Karpas-422 (cell line): Measurements from ENCODE around the gene ITPR2. TPM values are rescaled to one million over a fixed set of nuclear protein-coding genes. Genes with fewer than 3 reads are reported as not detected.

Source experiments
- DNase-seq: peaks from one replicate; pipeline ENCODE4 v3.0.0-alpha.2; 2015
- H2AFZ ChIP-seq: fragments of 200-600 bp; sonication (generic); 2 replicates; pipeline ENCODE4 v1.6.1; 2014; ENCODE audit warnings: antibody characterized with exemption, low read length, mixed read lengths
- H3K27ac ChIP-seq: fragments of 200-600 bp; sonication (generic); 2 replicates; pipeline ENCODE4 v1.5.1; 2014; ENCODE audit warnings: mild to moderate bottlenecking, low read length, moderate library complexity
- H3K27me3 ChIP-seq: fragments of 200-600 bp; sonication (generic); 2 replicates; pipeline ENCODE4 v1.6.1; 2014; ENCODE audit warnings: low read length, mixed read lengths
- H3K36me3 ChIP-seq: fragments of 200-600 bp; sonication (generic); 2 replicates; pipeline ENCODE4 v1.6.1; 2014; ENCODE audit warnings: low read length, mixed read lengths; ENCODE audit not compliant: insufficient read depth
- H3K4me1 ChIP-seq: fragments of 200-600 bp; sonication (generic); 2 replicates; pipeline ENCODE4 v1.6.1; 2014; ENCODE audit warnings: mild to moderate bottlenecking, low read length, mixed read lengths
- H3K4me2 ChIP-seq: fragments of 200-600 bp; sonication (generic); 2 replicates; pipeline ENCODE4 v1.6.1; 2014; ENCODE audit warnings: low read length, low read depth, mild to moderate bottlenecking; ENCODE audit not compliant: poor library complexity, severe bottlenecking
- H3K4me3 ChIP-seq: fragments of 200-600 bp; sonication (generic); 2 replicates; pipeline ENCODE4 v1.5.1; 2014; ENCODE audit warnings: mild to moderate bottlenecking, antibody characterized with exemption, low read length, mixed read lengths
- H3K79me2 ChIP-seq: fragments of 200-600 bp; sonication (generic); 2 replicates; pipeline ENCODE4 v1.6.1; 2014; ENCODE audit warnings: mild to moderate bottlenecking, low read length, mixed read lengths
- H3K9ac ChIP-seq: fragments of 200-600 bp; sonication (generic); 2 replicates; pipeline ENCODE4 v1.6.0; 2014; ENCODE audit warnings: low read length
- H3K9me2 ChIP-seq: fragments of 200-600 bp; sonication (generic), shearing (Covaris generic); replicated peaks from 2 replicates; pipeline ENCODE4 v1.6.0; 2014; ENCODE audit warnings: mild to moderate bottlenecking, low read length, moderate library complexity; ENCODE audit not compliant: insufficient read depth
- H3K9me3 ChIP-seq: fragments of 300-700, 200-600 bp; sonication (generic); 2 replicates; pipeline ENCODE4 v1.6.1; 2014; ENCODE audit warnings: low read length, mixed read lengths
- H4K20me1 ChIP-seq: fragments of 200-600 bp; sonication (generic); 2 replicates; pipeline ENCODE4 v1.6.1; 2014; ENCODE audit warnings: mild to moderate bottlenecking, antibody characterized with exemption, low read length, low read depth; ENCODE audit not compliant: insufficient read depth
- total RNA-seq: library from RNA; depleted of rRNA; stranded (reverse); fragments of >200 nt; shearing (Covaris generic); gene quantifications from 2 replicates; pipeline ENCODE4 v1.2.3, GENCODE V29; 2014; ENCODE audit warnings: low replicate concordance

Gene ITPR2
- total RNA-seq, 1 experiment from 2014 or later = 128 TPM

- Histone ChIP-seq H3K9me2 (no peaks in the 10 kb centered on the region), H3K27ac (no peak overlapping the region), H3K4me3 (no peak overlapping the region), H3K27me3 (no peaks in the 10 kb centered on the region), H2AFZ (no peak overlapping the region), H3K9me3 (no peaks in the 10 kb centered on the region), H3K79me2 (no peaks in the 10 kb centered on the region), H3K36me3 (no peaks in the 10 kb centered on the region), H3K4me1 (no peaks in the 10 kb centered on the region), H3K9ac (no peak overlapping the region), H4K20me1 (no peaks in the 10 kb centered on the region), H3K4me2 (no peak overlapping the region)
- DNase-seq = no peak
Measured at GRCh38 chr12:26370098-26370497, 462.9 kb downstream of the ITPR2 start.

- no peak overlapping the region for H3K4me3 ChIP-seq
- no peaks in the 10 kb centered on the region for H3K27me3 ChIP-seq
- H4K20me1 ChIP-seq = no peaks in the 10 kb centered on the region
- H3K9me2 ChIP-seq = no peaks in the 10 kb centered on the region
- no peak overlapping the region for H2AFZ ChIP-seq
- no peak overlapping the region for H3K4me2 ChIP-seq
- no peak overlapping the region for H3K9ac ChIP-seq
- no peaks in the 10 kb centered on the region for H3K36me3 ChIP-seq
- no peaks in the 10 kb centered on the region for H3K79me2 ChIP-seq
- H3K27ac ChIP-seq = no peak overlapping the region
- DNase-seq = no peak
- no peaks in the 10 kb centered on the region for H3K9me3 ChIP-seq
- H3K4me1 ChIP-seq = no peaks in the 10 kb centered on the region
Measured at GRCh38 chr12:26369588-26369987, 463.4 kb downstream of the ITPR2 start.

GRCh38 chr12:26367991-26368730, 464.8 kb downstream of the ITPR2 start:
- Histone ChIP-seq H3K9me3 (no peaks in the 10 kb centered on the region), H3K4me2 (no peak overlapping the region), H3K4me3 (no peak overlapping the region), H2AFZ (no peak overlapping the region), H3K9ac (no peak overlapping the region), H3K36me3 (no peaks in the 10 kb centered on the region), H4K20me1 (no peaks in the 10 kb centered on the region), H3K9me2 (no peaks in the 10 kb centered on the region), H3K4me1 (no peaks in the 10 kb centered on the region), H3K27me3 (no peaks in the 10 kb centered on the region), H3K79me2 (no peaks in the 10 kb centered on the region), H3K27ac (no peak overlapping the region)
- DNase-seq = no peak

- Histone ChIP-seq H3K4me3 (no peak overlapping the region), H3K27ac (no peak overlapping the region), H3K9me2 (no peaks in the 10 kb centered on the region), H3K4me1 (no peaks in the 10 kb centered on the region), H3K9ac (no peak overlapping the region), H3K27me3 (no peaks in the 10 kb centered on the region), H3K79me2 (no peaks in the 10 kb centered on the region), H3K36me3 (no peaks in the 10 kb centered on the region), H2AFZ (no peak overlapping the region), H3K9me3 (no peaks in the 10 kb centered on the region), H3K4me2 (no peak overlapping the region), H4K20me1 (no peaks in the 10 kb centered on the region)
- DNase-seq = no peak
Measured at GRCh38 chr12:26361964-26362363, 471.0 kb downstream of the ITPR2 start.

GRCh38 chr12:26360062-26360461, 472.9 kb downstream of the ITPR2 start:
- H3K79me2 ChIP-seq = no peaks in the 10 kb centered on the region

GRCh38 chr12:26359576-26359975, 473.4 kb downstream of the ITPR2 start:
- H4K20me1 ChIP-seq = no peaks in the 10 kb centered on the region
- H3K9ac ChIP-seq = no peak overlapping the region
- H3K79me2 ChIP-seq = no peaks in the 10 kb centered on the region
- H3K9me3 ChIP-seq = no peaks in the 10 kb centered on the region
- no peak overlapping the region for H3K27ac ChIP-seq
- H3K9me2 ChIP-seq = no peaks in the 10 kb centered on the region
- H2AFZ ChIP-seq = no peak overlapping the region
- H3K27me3 ChIP-seq = no peaks in the 10 kb centered on the region
- no peak overlapping the region for H3K4me3 ChIP-seq
- no peak for DNase-seq
- H3K4me1 ChIP-seq = no peaks in the 10 kb centered on the region
- no peaks in the 10 kb centered on the region for H3K36me3 ChIP-seq
- no peak overlapping the region for H3K4me2 ChIP-seq

More at GRCh38 chr12:26360062-26360461, 472.9 kb downstream of the ITPR2 start:
- H3K9me2 ChIP-seq = no peaks in the 10 kb centered on the region
- H4K20me1 ChIP-seq = no peaks in the 10 kb centered on the region
- no peak overlapping the region for H3K4me3 ChIP-seq
- no peaks in the 10 kb centered on the region for H3K36me3 ChIP-seq
- H3K27ac ChIP-seq = no peak overlapping the region
- no peaks in the 10 kb centered on the region for H3K9me3 ChIP-seq
- DNase-seq = no peak
- H3K9ac ChIP-seq = no peak overlapping the region
- H2AFZ ChIP-seq = no peak overlapping the region
- H3K27me3 ChIP-seq = no peaks in the 10 kb centered on the region
- H3K4me2 ChIP-seq = no peak overlapping the region
- no peaks in the 10 kb centered on the region for H3K4me1 ChIP-seq

GRCh38 chr12:26358651-26359050, 474.3 kb downstream of the ITPR2 start:
- H3K9me3 ChIP-seq = no peaks in the 10 kb centered on the region
- no peaks in the 10 kb centered on the region for H3K4me1 ChIP-seq
- H3K4me2 ChIP-seq = no peak overlapping the region
- H3K27me3 ChIP-seq = no peaks in the 10 kb centered on the region
- H4K20me1 ChIP-seq = no peaks in the 10 kb centered on the region
- no peak for DNase-seq
- no peak overlapping the region for H3K9ac ChIP-seq
- H3K9me2 ChIP-seq = no peaks in the 10 kb centered on the region
- H2AFZ ChIP-seq = no peak overlapping the region
- H3K79me2 ChIP-seq = no peaks in the 10 kb centered on the region
- H3K36me3 ChIP-seq = no peaks in the 10 kb centered on the region
- no peak overlapping the region for H3K27ac ChIP-seq
- H3K4me3 ChIP-seq = no peak overlapping the region

GRCh38 chr12:26347300-26347699, 485.7 kb downstream of the ITPR2 start:
- Histone ChIP-seq H2AFZ (no peak overlapping the region), H3K4me1 (0 out of 2 replicates have a peak, but pooled peaks cover 3% of the 10 kb centered on the region), H3K4me2 (no peak overlapping the region), H3K27ac (no peak overlapping the region), H3K27me3 (no peaks in the 10 kb centered on the region), H3K9ac (no peak overlapping the region), H3K9me3 (no peaks in the 10 kb centered on the region), H3K79me2 (no peaks in the 10 kb centered on the region), H3K9me2 (no peaks in the 10 kb centered on the region), H3K4me3 (no peak overlapping the region), H4K20me1 (no peaks in the 10 kb centered on the region), H3K36me3 (no peaks in the 10 kb centered on the region)
- DNase-seq = no peak
